ENCODE results near the gene COPZ2.
"Not testable (repeated sequence)": the region's sequence is repeated elsewhere in the genome, so short reads cannot be mapped to it uniquely, and the experiment has no call there.

Gene COPZ2

DNA sequence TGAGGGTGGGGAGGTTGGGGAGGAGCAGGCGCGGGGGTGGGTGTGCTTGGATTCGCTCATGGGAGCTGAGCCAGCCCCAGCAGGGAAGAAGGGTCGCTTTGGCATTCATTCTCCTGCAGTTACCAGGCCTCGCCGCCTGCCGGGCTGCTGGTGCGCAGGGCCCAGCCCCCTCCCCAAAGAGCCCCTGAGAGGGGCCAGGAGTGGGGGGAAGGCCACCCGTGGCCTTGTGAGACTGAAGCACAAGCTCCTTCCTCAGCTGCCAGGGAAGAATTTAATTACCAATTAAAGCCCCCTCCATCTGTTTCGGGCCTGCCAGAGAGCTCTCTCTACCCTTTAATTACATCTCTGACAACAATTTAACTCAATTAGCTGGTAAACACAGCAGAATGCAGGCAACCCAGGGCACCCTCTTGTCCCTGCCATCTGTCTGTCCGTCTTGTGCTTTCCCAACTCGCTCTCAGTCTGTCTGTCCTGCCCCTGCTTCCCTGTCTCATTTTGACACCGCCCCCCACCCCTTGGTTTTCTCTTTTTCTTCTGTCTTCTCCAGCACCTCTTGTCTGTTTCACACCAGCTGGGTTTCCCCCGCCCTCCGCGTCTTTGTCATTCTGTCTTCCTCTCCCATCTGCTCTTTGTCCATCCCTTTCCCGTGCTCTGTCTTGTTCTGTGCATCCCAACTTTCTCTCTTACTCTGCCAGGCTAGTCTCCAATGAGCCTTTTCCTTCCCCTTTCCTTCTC is 34.0 kb downstream of the COPZ2 start:
- no peak for DNase-seq

- DNase-seq = no peak
Measured at GRCh38 chr17:48002916-48003416, 34.6 kb downstream of the COPZ2 start.

DNA sequence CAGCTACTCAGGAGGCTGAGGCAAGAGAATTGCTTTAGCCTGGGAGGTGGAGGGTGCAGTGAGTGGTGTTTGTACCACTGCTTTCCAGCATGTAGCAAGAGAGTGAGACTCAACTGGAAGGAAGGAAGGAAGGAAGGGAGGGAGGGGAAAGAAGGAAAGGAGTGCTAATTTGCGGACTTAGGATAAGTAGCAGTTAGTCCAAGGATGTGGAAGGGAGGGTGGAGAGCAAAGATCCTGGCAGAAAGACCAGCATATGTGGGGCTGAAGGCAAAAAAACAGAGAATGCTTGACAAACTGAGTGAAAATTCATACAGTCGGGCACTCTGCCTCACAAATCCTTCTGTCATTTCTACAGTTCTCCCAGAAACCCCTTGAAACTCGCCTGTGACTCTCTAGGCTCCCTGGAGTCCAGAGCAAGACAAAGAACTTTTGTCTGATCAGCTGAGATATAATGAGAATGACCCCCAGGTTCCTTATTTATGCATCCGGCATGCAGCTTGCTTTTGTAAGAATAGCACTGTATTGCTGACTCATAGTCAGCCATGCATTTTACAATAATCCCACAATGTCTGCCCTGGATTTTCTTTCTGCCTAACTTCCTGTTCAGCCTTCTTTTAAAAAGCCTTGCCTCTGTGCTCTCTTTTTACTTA is 35.2 kb downstream of the COPZ2 start:
- DNase-seq = no peak

GRCh38 chr17:48001657-48002056 is 35.9 kb downstream of the COPZ2 start:
- DNase-seq = not testable (repeated sequence)

- no peak for DNase-seq
Measured at GRCh38 chr17:48001197-48001596, 36.4 kb downstream of the COPZ2 start.

GRCh38 chr17:47999582-47999981 is 38.0 kb downstream of the COPZ2 start:
- no peak for DNase-seq

DNA sequence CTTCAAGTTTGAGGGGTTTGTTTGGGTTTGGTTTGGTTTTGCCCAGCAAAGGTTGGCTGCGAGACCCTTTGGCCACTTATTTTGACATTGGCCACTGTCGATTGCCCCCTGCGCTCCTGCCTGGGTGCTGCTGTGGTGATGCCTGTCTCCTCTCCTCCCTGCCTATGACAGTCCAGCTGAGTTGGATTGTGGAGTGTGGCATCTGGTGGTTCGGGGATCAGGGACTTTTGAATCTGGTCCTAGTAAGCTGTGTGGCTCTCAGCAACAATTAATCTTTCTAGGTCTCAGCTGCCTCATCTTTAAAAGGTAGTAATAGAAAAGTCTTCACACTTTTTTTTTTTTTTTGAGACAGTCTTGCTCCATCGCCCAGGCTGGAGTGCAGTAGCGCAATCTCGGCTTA is 39.6 kb downstream of the COPZ2 start:
- DNase-seq = no peak

GRCh38 chr17:47997586-47997985 is 40.0 kb downstream of the COPZ2 start:
- DNase-seq = no peak

DNA sequence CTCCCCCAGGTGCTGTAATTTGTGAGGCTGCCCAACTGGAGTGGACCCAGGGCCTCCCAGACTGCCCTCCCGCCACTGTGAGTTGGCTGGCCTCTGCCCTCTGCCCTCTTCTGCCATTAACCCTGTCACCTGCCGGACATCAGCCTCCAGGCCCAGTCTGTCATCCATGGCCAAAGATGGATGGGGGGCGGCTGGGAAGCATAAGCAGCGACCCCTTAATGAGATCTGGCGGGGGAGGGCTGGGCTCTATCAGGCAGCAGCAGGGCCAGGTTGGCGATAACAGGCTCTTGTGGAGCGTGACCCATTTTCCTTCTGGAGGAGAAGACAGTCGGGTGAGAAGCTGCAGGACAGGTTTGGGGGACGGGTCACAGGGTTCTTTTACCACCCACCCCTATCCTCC is 41.4 kb downstream of the COPZ2 start:
- no peak for DNase-seq

GRCh38 chr17:47995241-47995935 is 42.2 kb downstream of the COPZ2 start:
- no peak for DNase-seq

- no peak for DNase-seq
Measured at GRCh38 chr17:47994724-47995123, 42.9 kb downstream of the COPZ2 start.

GRCh38 chr17:47993964-47994363 is 43.6 kb downstream of the COPZ2 start:
- DNase-seq = no peak

GRCh38 chr17:47993031-47993564 is 44.5 kb downstream of the COPZ2 start:
- DNase-seq = no peak

DNA sequence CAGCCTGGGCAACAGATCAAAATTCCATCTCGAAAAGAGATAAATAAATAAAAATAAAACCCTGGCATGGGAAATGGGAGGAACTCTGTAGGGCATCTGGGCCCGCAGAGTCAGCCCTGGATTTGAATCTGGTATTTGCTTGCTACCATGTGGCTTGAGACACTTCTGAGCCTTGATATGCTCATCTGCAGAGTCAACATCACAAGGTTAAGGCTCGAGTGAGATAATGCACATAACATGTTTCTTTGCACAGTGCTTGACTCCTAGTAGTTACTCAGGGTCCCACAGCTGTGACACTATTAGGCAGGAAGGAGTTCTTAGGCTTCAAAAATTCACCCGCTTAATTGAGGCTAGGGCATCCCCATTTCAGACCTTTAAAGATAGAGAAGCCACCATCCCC is 45.4 kb downstream of the COPZ2 start:
- no peak for DNase-seq

GRCh38 chr17:47990962-47991731 is 46.5 kb downstream of the COPZ2 start:
- no peak for DNase-seq

DNA sequence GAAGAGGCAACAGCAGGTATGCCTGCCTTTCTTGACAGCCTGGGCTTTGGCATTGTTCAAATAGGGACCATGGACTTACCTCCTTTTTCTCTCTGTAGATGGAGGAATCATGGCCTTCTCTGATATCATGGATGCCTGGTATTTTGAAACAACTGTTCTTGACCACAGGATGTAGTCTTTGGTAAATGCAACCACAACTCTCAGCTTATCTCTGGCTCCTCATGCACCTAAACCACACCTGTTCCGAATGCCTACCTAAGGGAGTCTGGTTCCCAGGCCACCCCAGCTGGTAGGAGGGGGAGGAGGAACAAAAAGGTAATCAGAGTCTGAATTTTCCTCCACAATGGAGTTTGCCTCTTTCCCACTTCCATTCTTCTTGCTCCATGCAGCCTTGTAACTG is 47.9 kb downstream of the COPZ2 start:
- DNase-seq = no peak

DNA sequence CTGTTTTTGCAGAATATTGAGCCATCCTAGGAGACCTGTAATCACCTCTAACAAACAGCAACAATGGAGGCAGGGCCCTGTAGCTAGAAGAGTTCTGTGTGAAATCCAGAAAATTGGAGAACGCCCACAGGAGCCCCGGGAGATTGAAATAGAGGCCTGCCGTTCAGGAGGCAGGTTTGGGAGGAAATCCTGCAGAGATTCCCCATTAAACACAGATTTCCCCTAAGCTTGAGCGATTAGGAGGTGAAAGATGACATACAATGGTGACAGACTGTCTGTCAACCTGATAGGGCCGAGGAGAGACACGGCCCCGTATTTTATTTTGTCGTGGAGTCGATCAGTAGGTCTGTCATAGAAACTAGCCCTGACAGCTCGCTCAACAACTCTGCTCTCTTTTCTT is 48.4 kb downstream of the COPZ2 start:
- no peak for DNase-seq

- DNase-seq = not testable (repeated sequence)
Measured at GRCh38 chr17:47988445-47988844, 49.2 kb downstream of the COPZ2 start.

DNA sequence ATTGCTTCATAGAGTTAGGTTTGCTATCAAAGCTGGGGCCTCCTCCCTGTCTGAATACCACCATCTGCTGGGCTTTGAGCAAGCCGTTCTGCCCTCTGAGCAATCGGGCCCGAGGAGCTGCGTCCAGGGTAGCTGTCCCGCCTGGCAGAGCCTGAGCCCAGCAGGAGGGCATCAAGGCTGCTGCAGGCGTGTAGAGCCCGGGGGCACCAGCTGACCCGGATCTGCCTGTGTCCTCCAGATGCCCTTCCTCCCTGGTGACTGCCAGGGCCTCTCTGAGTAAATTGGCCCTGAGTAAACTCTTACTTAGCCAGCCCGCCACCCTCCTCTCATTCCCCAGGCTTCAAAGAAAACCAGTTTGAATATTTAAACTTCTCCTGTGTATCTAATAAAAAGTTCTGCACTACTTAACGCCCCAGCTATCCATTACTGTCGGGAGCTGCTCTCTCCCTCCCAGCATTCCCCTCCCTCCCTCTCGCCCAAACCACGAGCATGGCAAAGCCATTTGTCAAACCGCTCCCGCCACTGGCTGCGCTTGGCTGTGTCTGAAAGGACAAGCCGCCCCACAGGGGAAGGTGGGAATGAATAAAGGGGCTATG is 50.3 kb downstream of the COPZ2 start:
- no peak for DNase-seq

DNA sequence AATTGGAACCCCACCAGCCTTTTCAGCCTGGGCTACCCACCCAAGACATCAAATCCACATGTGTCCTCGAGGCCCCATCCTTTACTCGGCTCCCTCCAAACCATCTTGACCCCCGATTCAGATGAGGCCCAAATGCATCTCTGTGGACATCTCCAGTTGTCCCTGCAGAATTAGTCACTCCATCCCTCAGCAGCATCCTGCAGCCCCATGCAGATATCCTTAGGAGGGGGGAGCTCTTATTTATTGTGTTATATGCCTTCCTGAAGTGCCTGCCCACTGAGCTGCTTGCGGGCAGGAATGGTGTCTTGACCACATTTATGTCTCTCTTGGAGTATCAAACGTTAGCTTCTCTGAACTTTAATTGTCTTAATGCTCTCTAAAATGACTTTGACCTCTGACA is 51.1 kb downstream of the COPZ2 start:
- DNase-seq = no peak

DNA sequence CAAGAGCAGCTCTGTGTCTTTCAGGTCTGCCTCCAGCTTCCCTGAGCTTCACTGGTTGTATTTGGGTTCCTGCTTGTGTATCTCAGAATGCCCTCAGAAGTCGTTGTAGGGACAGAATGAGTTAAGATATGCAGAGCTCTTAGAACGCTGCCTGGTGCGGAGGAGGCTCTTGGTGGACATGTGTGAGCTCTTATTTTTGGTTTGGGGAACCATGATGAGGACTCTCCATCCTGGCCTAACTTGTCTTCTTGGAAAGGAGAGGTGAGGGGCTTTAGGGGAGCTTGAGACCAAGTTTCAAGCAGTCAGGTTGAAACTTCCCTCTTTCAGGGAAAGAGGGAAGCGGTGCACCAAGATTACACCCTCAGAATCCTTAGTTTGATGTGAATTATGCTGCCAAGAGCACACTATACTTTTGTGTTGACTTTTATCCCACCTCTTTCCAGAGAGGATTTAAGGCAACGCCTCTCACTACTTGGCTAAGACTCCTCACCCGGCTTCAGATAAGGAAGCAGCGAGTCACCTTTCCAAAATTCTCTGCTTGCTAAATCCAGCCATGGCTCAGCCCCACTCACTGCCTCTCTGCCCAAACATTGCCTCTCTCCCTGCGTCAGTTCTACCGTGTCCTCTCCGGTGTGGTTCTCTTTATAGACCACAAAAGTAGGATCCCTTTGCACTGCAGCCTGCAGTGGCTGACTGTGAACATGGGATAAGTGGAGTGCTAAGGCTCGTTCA is 53.9 kb downstream of the COPZ2 start:
- no peak for DNase-seq
